Tibial nerve (tissue), 3 donors: ENCODE measurements around the gene DIP2C.

Experiments
- EP300 ChIP-seq, 2 donors: sonication (generic); formaldehyde crosslinking; IDR thresholded peaks; one replicate each; pipeline ENCODE4 v1.6.1; 2017; ENCODE audit warnings: antibody characterized with exemption in 2 of 2, mild to moderate bottlenecking in 1 of 2
- POLR2A ChIP-seq, 2 donors: fragments of 450-650 bp; IDR thresholded peaks; one replicate each; pipeline ENCODE4 v1.6.1; 2017; ENCODE audit warnings: antibody characterized with exemption in 2 of 2, mild to moderate bottlenecking in 2 of 2, moderate library complexity in 2 of 2

DNA sequence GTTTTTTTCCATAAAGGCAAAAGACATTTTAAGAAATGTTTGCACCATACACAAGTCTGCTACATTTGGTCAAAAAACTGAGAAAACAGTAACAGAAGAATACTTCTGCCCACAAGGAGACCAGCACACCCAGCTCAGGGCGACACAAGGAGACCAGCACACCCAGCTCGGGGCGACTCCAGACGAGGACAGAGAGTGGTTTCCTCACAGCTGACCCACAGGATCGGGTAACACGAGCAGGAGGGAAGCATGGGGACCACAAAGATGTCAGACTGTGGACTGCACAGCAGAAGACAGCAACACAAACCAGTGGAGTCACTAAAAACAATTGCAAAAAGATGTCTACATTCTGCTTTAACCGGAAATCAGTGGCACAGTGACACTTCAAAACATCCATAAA lies 237.6 kb downstream of the DIP2C start:
- TF ChIP-seq EP300 (IDR thresholded peaks at IDR 0.05), result no peak
- no peak for TF ChIP-seq POLR2A (IDR thresholded peaks at IDR 0.05)
